NT2/D1 (cell line): ENCODE data around the gene ECI2.

ENCODE experiments used
- YY1 ChIP-seq: IDR thresholded peaks from 2 replicates; pipeline ENCODE4 v1.6.1; 2011; ENCODE audit not compliant: insufficient read length, insufficient read depth
- ZNF274 ChIP-seq: IDR thresholded peaks from 2 replicates; pipeline ENCODE4 v1.6.1; 2011; ENCODE audit warnings: mild to moderate bottlenecking, low read depth, low read length

DNA sequence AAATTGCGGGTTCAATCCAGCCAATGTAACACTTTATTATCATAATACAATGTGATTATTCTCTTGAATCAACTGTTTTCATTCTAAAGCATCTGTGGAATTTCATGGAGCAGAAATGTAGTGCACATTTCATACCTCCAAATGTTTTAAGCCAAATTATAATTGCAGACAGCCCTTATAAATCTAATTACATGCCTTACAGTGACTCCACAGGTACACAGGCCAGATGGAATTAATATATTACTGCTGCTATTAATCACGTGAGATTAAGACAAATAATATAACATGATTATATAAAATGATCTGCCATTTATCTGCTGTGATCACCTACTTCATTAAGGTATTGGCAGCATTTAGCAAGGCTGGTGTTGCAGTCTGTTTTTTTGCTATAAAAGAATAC is 9.7 kb upstream of the ECI2 start:
- TF ChIP-seq YY1 (no peak), ZNF274 (no peak)
